Stimulated activated CD8-positive, alpha-beta memory T cell treated with anti-CD3 and anti-CD28 coated beads, Interleukin-15, amount 100 ng/mL, for 1 hour (primary cell): ENCODE data around the gene CRTC3.

Source experiments
- DNase-seq: peaks from one replicate; pipeline ENCODE4 v3.0.0-alpha.2; 2020; ENCODE audit warnings: low read depth

The CRTC3 gene

GRCh38 chr15:90564051-90564450 lies 34.3 kb downstream of the CRTC3 start:
- no peak for DNase-seq

GRCh38 chr15:90564590-90564989 lies 34.9 kb downstream of the CRTC3 start:
- no peak for DNase-seq

GRCh38 chr15:90565866-90566265 lies 36.1 kb downstream of the CRTC3 start:
- DNase-seq = no peak

- no peak for DNase-seq
Observed at GRCh38 chr15:90570643-90571042, 40.9 kb downstream of the CRTC3 start.

- no peak for DNase-seq
Observed at GRCh38 chr15:90571063-90571541, 41.4 kb downstream of the CRTC3 start.

- no peak for DNase-seq
Observed at GRCh38 chr15:90572893-90573292, 43.2 kb downstream of the CRTC3 start.

- DNase-seq = no peak
Observed at GRCh38 chr15:90576711-90577389, 47.1 kb downstream of the CRTC3 start.

- DNase-seq = no peak
Observed at GRCh38 chr15:90579213-90579612, 49.5 kb downstream of the CRTC3 start.

GRCh38 chr15:90580099-90580498 lies 50.4 kb downstream of the CRTC3 start:
- DNase-seq = no peak

GRCh38 chr15:90580541-90580940 lies 50.8 kb downstream of the CRTC3 start:
- no peak for DNase-seq

GRCh38 chr15:90580946-90581345 lies 51.2 kb downstream of the CRTC3 start:
- DNase-seq = no peak

- no peak for DNase-seq
Observed at GRCh38 chr15:90581771-90582352, 52.1 kb downstream of the CRTC3 start.

GRCh38 chr15:90582553-90582952 lies 52.8 kb downstream of the CRTC3 start:
- DNase-seq = no peak

GRCh38 chr15:90583471-90584252 lies 53.9 kb downstream of the CRTC3 start:
- DNase-seq = no peak

GRCh38 chr15:90584841-90585240 lies 55.1 kb downstream of the CRTC3 start:
- DNase-seq = no peak

- no peak for DNase-seq
Observed at GRCh38 chr15:90585863-90586262, 56.1 kb downstream of the CRTC3 start.

- no peak for DNase-seq
Observed at GRCh38 chr15:90586948-90587347, 57.2 kb downstream of the CRTC3 start.

GRCh38 chr15:90588427-90588826 lies 58.7 kb downstream of the CRTC3 start:
- no peak for DNase-seq

- DNase-seq = no peak
Observed at GRCh38 chr15:90591524-90591923, 61.8 kb downstream of the CRTC3 start.

GRCh38 chr15:90592131-90592881 lies 62.6 kb downstream of the CRTC3 start:
- DNase-seq = no peak

- DNase-seq = no peak
Observed at GRCh38 chr15:90593499-90594158, 63.9 kb downstream of the CRTC3 start.

- peak; percentile 70 for DNase-seq
Observed at GRCh38 chr15:90594301-90594738, 64.6 kb downstream of the CRTC3 start.
